Measurements from ENCODE around the gene OSBPL5.

GRCh38 chr11:3161309-3161708 lies 3.8 kb downstream of the OSBPL5 start:
- TF ChIP-seq CTCF (IDR thresholded peaks at IDR 0.05) (no peak), POLR2A (IDR thresholded peaks at IDR 0.05) (no peak), POLR2AphosphoS5 (IDR thresholded peaks at IDR 0.05; ENCODE audit: insufficient read depth in 1 of 2, low read depth in 1 of 2) (no peak)
